Stomach (tissue), 9 donors: ENCODE measurements around the gene AMN1. TPM values are rescaled to one million over a fixed set of nuclear protein-coding genes. Genes with fewer than 3 reads are reported as not detected.
A peak's percentile ranks its signal among the peaks of the same experiment; 100 is the strongest.
"Not testable (repeated sequence)": the region's sequence is repeated elsewhere in the genome, so short reads cannot be mapped to it uniquely, and the experiment has no call there.

Experiments
- DNase-seq, 2 donors: peaks; one replicate each; pipeline versions ENCODE4 v3.0.0 to v3.0.0-alpha.2; 2013 to 2019
- H3K27ac ChIP-seq, 5 donors: fragments of 200-600 bp in 4 of 5; sonication (generic) in 4 of 5; one replicate each; pipeline ENCODE4 v1.5.1; 2013 to 2019; ENCODE audit warnings: mild to moderate bottlenecking in 1 of 5, moderate library complexity in 1 of 5
- H3K27me3 ChIP-seq, 3 donors: fragments of 200-600 bp; sonication (generic); one replicate each; pipeline ENCODE4 v1.5.1; 2017 to 2019; ENCODE audit warnings: mixed run types in 1 of 3
- H3K36me3 ChIP-seq, 4 donors: fragments of 200-600 bp; sonication (generic); 1 replicate in 3 of 4; 2 replicates in 1 of 4; pipeline ENCODE4 v1.5.1; 2016 to 2019
- H3K4me1 ChIP-seq, 4 donors: fragments of 200-600 bp; sonication (generic); one replicate each; pipeline ENCODE4 v1.5.1; 2016 to 2019
- H3K4me3 ChIP-seq, 4 donors: fragments of 200-600 bp; sonication (generic) in 3 of 4; one replicate each; pipeline ENCODE4 v1.5.1; 2016 to 2019; ENCODE audit warnings: mild to moderate bottlenecking in 1 of 4
- H3K9me3 ChIP-seq, 4 donors: fragments of 200-600 bp; sonication (generic); one replicate each; pipeline ENCODE4 v1.5.1; 2016 to 2019
- CTCF ChIP-seq, 7 experiments: fragments of 450-650 bp in 4 of 7; fragments of 200-600 bp in 3 of 7; sonication (generic) in 3 of 7; IDR thresholded peaks; one replicate each; pipeline ENCODE4 v1.5.1; 2016 to 2019; ENCODE audit warnings: antibody characterized with exemption in 7 of 7, control low read depth in 2 of 7, mild to moderate bottlenecking in 1 of 7
- EP300 ChIP-seq: sonication (generic); formaldehyde crosslinking; IDR thresholded peaks from one replicate; pipeline ENCODE4 v1.6.1; 2017; ENCODE audit warnings: antibody characterized with exemption
- POLR2A ChIP-seq, 4 donors: fragments of 450-650 bp; IDR thresholded peaks; one replicate each; pipeline ENCODE4 v1.6.1; 2016; ENCODE audit warnings: antibody characterized with exemption in 4 of 4, control low read depth in 2 of 4, mild to moderate bottlenecking in 1 of 4, moderate library complexity in 1 of 4
- POLR2AphosphoS5 ChIP-seq, 3 donors: sonication (generic); formaldehyde crosslinking; IDR thresholded peaks; one replicate each; pipeline ENCODE4 v1.6.1; 2016; ENCODE audit warnings: antibody characterized with exemption in 3 of 3
- WGBS, 5 donors: extraction: QIAGEN DNeasy Blood & Tissue Kit in 3 of 5; methylation state at CpG; one replicate each; pipeline versions ENCODE4 v1.1.5 to v1.1.7; 2013 to 2018; 5-methylcytosine and 5-hydroxymethylcytosine counted together
- intact Hi-C: fragments of 100-400 bp; cut with DNase I; formaldehyde crosslinking; loops from one replicate; pipeline ENCODE4 v1.15.1; 2023; ENCODE audit warnings: low total_unique reads
- polyA plus RNA-seq, 3 donors: library from polyadenylated mRNA; stranded (reverse); fragments of 200-250 nt; gene quantifications; one replicate each; pipeline ENCODE4 v1.2.3, GENCODE V29; 2013
- total RNA-seq, 5 donors: library from RNA; depleted of rRNA; stranded (reverse); fragments of >200 nt; gene quantifications; one replicate each; pipeline versions ENCODE4 v1.1.0 to v1.2.3, GENCODE V29; 2014 to 2016
- donor health status: healthy with polysubstance abuse.
- donor health status: Bipolar disorder and iron deficiency.
- donor health status: healthy.

AMN1 gene
- total and polyA plus RNA-seq, 8 donors: 2.9 to 131 (median 11.2) TPM; not detected in 1

- H3K4me3 ChIP-seq: no peak overlapping the region
- TF ChIP-seq POLR2AphosphoS5 (IDR thresholded peaks at IDR 0.05): no peak
- no peak for TF ChIP-seq EP300
- no peak for TF ChIP-seq POLR2A (IDR thresholded peaks at IDR 0.05)
- no peak for TF ChIP-seq CTCF (IDR thresholded peaks at IDR 0.05)
- intact Hi-C loops: no loop called here
- H3K36me3 ChIP-seq: peaks cover 0 to 38% (median 21%) of the 10 kb centered on the region in 4 donors
- H3K4me1 ChIP-seq: no peaks in the 10 kb centered on the region
- H3K9me3 ChIP-seq: peaks cover 0 to 18% (median 14%) of the 10 kb centered on the region in 4 donors
- WGBS, 5 donors: 69 to 79% (median 76%) methylated on average over 2 of the region's 2 CpGs
- no peak for DNase-seq
- no peak overlapping the region for H3K27ac ChIP-seq
- H3K27me3 ChIP-seq: no peaks in the 10 kb centered on the region
Measured at GRCh38 chr12:31705621-31706020, 23.2 kb downstream of the AMN1 start.

GRCh38 chr12:31702047-31702446 is 26.8 kb downstream of the AMN1 start:
- Histone ChIP-seq H3K4me3 (no peak overlapping the region), H3K36me3 (peaks cover 6 to 47% (median 27%) of the 10 kb centered on the region in 4 donors), H3K27me3 (no peaks in the 10 kb centered on the region), H3K4me1 (no peaks in the 10 kb centered on the region), H3K27ac (no peak overlapping the region), H3K9me3 (no peaks in the 10 kb centered on the region)
- TF ChIP-seq POLR2AphosphoS5 (IDR thresholded peaks at IDR 0.05) (no peak), CTCF (IDR thresholded peaks at IDR 0.05) (peak in 1 of 7 experiments; percentile 4)
- DNase-seq: peak in 1 of 2 donors; percentile 33
- intact Hi-C loops: no loop called here

GRCh38 chr12:31689921-31690320 is 38.9 kb downstream of the AMN1 start:
- intact Hi-C loops, H3K9me3 ChIP-seq, DNase-seq, H3K27ac ChIP-seq, H3K27me3 ChIP-seq, H3K4me1 ChIP-seq, H3K4me3 ChIP-seq: not testable (repeated sequence)
- 94 to 97% (median 96%) methylated on average over 3 of the region's 3 CpGs for WGBS, 5 donors
- H3K36me3 ChIP-seq: peaks cover 3 to 83% (median 55%) of the 10 kb centered on the region in 4 donors

GRCh38 chr12:31687101-31687527 is 41.7 kb downstream of the AMN1 start:
- no peaks in the 10 kb centered on the region for H3K27me3 ChIP-seq
- no peaks in the 10 kb centered on the region for H3K4me1 ChIP-seq
- H3K9me3 ChIP-seq: peaks cover 0 to 24% (median 18%) of the 10 kb centered on the region in 4 donors
- H3K4me3 ChIP-seq: no peak overlapping the region
- no peak for DNase-seq
- WGBS, 5 donors: 87 to 90% (median 89%) methylated on average over 3 of the region's 3 CpGs
- peaks cover 8 to 85% (median 53%) of the 10 kb centered on the region in 4 donors for H3K36me3 ChIP-seq
- intact Hi-C loops: no loop called here
- H3K27ac ChIP-seq: peak overlapping the region in 2 of 5 donors; percentile 9 to 25
- no peak for TF ChIP-seq CTCF (IDR thresholded peaks at IDR 0.05)
- no peak for TF ChIP-seq EP300
- no peak for TF ChIP-seq POLR2AphosphoS5 (IDR thresholded peaks at IDR 0.05)
- no peak for TF ChIP-seq POLR2A (IDR thresholded peaks at IDR 0.05)

GRCh38 chr12:31685801-31686200 is 43.0 kb downstream of the AMN1 start:
- Histone ChIP-seq H3K27ac (no peak overlapping the region), H3K4me1 (no peaks in the 10 kb centered on the region), H3K9me3 (peaks cover 0 to 24% (median 18%) of the 10 kb centered on the region in 4 donors), H3K4me3 (no peak overlapping the region), H3K36me3 (peaks cover 8 to 78% (median 50%) of the 10 kb centered on the region in 4 donors), H3K27me3 (no peaks in the 10 kb centered on the region)
- intact Hi-C loops: no loop called here
- WGBS, 5 donors: 81 to 95% (median 92%) methylated on average over 3 of the region's 3 CpGs
- no peak for DNase-seq
- no peak for TF ChIP-seq POLR2AphosphoS5 (IDR thresholded peaks at IDR 0.05)
- TF ChIP-seq CTCF (IDR thresholded peaks at IDR 0.05): no peak
- no peak for TF ChIP-seq EP300
- no peak for TF ChIP-seq POLR2A (IDR thresholded peaks at IDR 0.05)
